ENCODE results near the gene ANKRD11.

DNA sequence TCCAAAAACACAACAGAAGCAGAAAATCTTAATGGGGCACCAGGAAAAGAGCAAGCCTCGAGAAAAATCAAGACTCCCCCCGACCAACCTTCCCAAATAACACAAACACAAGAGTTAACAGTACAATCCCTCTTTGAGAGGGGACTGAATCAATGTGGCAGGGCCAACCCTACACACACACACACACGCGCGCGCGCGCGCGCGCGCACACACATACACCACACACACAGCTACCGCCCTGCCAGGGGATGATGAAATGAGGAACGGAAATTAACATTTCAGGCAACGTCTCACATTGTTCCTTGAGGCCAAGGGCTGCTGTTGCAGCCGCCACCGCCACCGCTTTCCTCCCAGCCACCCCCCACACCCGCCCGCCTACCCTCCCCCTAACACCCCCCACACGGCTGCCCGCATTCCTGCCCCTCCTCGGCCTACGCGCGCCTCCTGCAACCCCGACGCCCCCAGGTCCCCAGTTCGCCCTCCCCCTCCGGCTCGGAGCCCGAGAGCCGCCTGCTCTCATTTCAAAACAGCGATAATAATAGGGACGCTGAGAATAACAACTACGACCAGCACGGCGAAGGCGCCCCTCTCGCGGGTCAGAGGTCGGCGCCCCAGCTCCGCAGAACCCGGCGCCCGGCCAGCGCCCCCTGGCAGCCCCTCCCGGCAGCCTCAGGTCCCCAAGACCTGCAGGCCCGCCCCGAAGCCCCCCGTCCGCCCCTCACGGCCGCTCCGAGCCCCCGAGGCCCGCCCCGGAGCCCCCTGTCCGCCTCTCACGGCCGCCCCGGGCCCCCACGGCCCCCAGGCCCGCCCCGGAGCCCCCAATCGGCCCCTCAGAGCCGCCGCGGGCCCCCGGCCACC is 1.1 kb downstream of the ANKRD11 start:
- TF ChIP-seq YY1 (IDR thresholded peaks at IDR 0.05; ENCODE audit: insufficient read depth, insufficient read length): no peak
- TF ChIP-seq SUZ12 (IDR thresholded peaks at IDR 0.05; ENCODE audit: extremely low read depth, insufficient read depth, insufficient read length): no peak
- TF ChIP-seq ZNF274 (IDR thresholded peaks at IDR 0.05; ENCODE audit: low read depth, low read length): no peak
